HG02623 (cell line): ENCODE results near the gene NOTCH1.

Experiments used
- ATAC-seq: cut with Tn5 transposase; IDR thresholded peaks from one replicate; pipeline ENCODE4 v1.9.1; 2021; ENCODE audit warnings: moderate library complexity; ENCODE audit not compliant: unreplicated experiment

The NOTCH1 gene

DNA sequence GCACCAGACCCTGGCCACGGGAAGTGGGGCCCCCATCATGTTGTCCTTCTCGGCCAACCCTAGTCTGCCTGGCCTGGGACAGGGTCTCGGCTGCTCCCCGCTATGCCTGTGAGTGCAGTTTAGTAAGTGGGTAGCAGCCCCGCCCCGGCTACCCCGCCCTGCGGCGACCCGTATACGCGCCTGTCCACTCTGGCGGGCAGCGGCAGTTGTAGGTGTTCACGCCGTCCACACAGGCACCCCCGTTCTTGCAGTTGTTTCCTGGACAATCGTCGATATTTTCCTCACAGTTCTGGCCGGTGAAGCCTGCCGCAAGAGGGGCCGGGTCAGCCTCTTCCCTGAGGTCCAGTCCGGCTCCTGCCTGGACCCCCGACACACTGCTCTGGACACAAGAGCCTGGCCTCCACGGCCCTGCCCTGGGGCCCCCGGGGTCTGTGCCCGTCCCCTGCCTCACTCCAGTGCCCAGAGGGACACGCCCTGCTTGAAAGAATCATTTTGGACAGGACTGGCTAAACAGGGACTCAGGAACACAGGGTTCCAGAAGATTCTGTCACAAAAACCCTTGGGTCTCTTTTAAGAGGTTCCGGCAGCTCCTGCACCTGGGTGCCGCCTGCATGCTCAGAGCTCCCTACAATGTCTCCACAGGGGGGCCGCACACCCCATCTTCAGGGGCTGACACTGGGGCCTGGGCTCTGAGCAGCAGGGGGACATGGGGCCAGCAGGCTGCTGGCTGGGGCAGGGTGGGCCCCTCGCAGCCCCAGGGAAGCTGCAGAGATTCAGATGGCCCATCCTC, 26.4 kb downstream of the NOTCH1 start:
- no peak for ATAC-seq

DNA sequence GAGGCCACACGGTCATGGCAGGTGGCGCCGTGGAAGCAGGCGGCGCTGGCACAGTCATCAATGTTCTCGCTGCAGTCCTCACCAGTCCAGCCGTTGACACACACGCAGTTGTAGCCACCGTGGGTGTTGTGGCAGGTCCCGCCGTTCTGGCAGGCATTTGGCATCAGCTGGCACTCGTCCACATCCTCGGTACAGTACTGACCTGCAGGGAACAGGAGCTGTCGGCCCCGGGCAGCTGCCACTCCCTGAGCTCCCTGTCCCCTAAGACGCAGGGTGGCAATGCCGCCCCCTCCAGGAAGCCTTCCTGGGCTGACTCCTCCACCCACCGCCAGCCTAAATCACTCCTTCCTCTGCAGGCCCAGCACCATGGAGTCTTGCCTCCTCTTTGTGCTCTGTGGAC, 27.2 kb downstream of the NOTCH1 start:
- no peak for ATAC-seq

DNA sequence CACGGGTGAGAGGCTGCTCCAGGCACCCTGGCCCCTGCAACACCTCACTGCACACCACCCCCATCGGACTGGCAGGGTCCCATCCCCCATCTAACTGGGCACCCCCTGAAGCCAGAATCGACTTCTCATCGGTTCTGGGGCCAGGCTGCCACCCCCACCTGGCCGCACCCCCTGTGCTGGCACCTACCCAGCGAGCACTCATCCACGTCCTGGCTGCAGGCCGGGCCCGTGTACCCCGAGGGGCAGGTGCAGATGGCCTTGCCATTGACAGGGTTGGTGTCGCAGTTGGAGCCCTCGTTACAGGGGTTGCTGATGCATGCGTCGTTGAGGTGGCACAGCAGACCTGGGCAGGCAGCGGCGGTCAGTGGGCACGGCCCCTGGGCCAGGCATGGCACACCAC, 27.9 kb downstream of the NOTCH1 start:
- no peak for ATAC-seq

DNA sequence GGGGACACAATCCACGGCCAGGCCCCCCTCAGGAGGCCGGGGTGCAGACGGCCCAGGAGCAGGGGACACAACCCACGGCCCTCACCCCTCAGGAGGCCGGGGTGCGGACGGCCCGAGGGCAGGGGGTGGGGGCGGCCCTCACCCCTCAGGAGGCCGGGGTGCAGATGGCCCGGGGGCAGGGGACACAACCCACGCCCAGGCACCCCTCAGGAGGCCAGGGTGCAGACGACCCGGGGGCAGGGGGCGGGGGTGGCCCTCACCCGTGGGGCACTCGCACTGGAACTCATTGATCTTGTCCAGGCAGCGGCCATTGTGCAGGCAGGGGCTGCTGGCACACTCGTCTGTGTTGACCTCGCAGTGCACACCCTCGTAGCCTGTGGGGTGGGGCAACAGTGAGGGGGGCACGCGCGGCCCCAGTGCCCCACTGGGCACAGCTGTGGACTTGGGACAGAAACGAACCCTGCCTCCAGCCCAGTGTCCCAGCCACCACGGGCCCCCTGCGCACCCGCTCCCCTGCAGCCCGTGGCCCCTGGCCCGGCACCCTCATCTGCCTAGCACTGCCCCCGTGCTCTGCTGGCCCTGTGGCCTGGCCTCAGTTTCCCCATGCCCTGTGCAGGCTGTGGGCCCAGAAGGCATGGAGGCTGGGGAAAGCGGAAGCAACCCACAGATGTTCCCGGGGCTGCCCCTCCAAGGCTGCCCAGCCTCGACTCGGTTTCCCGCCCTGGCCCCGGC, 28.7 kb downstream of the NOTCH1 start:
- no peak for ATAC-seq

DNA sequence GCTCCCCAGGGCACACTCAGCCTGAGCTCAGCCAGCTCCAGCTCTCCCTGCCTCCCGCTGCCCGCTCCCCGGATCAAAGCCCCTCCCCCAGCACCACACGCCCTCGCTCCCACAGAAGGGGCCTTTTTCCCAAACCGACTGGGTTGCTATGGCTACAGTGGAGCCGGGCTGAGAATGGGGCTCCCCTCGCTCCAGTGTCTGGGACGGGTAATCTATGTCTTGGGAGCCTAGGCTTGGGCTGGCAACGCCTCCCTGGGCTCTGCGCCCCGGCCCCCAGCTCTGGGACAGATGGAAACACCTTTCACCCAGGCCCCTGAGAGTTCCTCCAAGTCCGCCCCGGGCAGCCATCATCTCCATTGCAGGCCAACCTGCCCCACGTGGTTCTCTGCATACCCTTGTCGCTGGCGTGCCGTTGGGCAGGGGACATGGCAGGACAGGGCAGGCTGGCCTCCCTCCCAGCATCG, 29.6 kb downstream of the NOTCH1 start:
- no peak for ATAC-seq

DNA sequence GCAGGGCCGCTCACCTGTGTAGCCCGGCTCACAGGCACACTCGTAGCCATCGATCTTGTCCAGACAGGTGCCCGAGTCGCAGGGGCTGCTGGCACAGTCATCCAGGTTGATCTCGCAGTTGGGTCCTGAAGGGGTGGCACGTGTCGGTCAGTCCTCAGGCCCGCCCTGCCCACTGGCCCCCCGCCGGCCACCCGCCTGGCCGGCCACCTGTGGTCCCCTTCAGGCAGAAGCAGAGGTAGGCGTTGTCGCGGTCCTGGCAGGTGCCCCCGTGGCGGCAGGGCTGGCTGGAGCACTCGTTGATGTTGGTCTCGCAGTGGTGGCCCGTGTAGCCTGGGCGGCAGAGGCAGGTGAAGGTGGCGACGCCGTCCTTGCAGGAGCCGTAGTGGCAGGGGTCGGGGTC, 30.6 kb downstream of the NOTCH1 start:
- no peak for ATAC-seq

DNA sequence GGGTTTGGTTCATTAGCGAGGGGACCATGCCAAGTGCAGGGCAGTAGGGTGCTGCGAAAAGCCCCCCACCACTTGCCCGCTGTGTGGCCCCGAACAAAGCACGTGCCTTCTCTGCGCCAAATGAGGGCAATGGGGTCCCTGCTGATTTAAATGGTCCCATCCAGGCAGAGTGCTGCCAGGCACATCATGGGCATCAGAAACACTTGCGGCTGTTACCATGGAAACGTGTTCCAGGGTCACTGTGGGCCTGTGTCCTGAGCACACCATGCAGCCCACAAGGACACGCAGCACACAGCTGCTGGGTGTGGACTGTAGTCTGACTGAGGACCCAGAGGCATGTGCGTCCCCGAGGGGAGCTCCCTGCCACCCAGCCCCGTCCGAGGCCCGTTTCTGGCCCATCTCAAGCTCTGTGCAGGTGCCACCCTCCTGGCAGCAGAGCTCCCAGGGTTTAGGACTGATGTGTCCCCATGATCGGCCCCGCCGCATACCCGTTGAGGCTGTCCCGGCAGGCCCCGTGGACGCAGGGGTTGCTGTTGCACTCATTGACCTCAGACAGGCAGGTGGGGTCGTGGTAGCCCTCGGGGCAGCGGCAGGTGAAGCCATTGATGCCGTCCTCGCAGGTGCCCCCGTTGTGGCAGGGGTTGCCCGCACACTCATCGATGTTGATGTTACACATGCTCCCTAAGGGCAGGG, 31.7 kb downstream of the NOTCH1 start:
- ATAC-seq: no peak

DNA sequence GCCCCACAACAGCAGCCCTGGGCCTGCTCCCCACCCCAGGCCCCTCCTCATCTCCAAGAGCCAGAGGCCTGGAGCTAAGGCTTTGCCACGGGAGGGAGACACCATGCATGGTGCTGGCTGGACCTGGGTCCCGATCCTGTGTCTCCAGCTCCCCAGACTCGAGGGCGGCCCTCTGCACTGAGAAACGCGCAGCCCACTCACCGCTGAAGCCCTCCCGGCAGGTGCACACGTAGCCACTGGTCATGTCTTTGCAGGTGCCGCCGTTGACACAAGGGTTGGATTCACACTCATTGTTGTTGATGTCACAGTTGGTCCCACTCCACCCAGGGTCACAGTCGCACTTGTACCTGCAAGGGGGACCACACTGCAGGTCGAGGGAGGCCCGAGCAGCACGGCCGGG, 32.7 kb downstream of the NOTCH1 start:
- no peak for ATAC-seq

DNA sequence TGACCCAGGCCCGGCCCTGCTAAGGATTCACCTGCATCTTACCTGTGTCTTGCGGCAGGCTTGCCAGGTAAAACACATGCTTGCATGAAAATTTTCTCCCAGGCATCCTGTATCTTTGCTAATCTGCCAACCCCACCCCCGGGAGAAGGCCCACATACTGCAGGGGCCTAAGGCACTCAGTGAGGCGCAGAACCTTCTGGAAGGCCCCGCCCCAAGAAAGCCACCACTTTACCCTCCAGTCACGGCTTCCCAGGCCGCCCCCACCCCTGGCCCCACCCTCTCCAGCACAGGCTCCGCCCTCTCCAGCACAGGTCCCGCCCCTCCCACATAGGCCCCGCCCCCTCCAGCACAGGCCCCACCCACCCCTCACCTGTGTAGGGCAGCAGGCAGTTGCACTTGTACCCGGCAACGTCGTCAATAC, 33.2 kb downstream of the NOTCH1 start:
- ATAC-seq: no peak

DNA sequence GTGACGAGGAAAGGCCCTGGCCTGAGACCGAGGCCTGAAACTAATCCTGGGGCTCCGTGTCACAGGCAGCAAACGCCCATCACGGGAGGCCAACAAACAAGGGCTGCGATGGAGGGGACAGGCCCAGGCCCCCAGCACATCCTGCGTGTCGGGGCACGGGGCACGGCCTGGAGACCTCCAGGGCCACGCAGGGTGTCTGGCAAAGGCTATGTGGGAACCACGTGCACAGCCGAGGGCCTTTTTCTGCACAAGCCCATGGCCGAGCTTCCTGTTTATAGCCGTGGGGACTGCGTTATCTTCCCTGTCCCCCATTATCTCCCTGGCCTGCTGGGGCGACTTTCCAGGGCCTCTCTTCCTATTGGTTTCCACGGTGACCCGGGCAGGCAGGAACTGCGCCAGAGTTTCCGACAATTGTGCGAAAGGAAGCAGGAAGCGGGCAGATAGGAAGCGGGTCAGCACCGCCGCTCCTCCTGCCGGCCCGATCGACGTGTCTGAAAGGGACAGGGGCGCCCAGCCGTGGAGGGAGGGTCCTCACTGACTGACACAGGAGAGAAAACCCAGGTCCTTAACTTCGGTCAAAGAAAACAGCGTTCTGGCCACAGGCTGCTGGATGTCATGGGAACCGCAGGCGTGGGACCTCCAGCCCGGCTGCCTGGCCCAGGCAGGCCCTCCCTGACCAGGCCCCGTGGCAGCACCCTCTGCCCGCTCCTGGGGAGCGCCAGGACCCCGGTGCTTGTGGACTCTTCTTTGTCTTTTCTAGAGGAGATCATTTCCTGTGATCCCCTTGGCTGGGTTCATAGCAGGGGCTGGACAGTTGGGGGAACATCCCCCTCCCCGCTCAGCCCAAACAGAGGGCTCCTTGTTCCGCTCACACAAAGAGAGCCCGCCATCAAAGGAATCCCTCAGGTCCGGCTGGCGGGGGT, 33.9 kb downstream of the NOTCH1 start:
- ATAC-seq: no peak

DNA sequence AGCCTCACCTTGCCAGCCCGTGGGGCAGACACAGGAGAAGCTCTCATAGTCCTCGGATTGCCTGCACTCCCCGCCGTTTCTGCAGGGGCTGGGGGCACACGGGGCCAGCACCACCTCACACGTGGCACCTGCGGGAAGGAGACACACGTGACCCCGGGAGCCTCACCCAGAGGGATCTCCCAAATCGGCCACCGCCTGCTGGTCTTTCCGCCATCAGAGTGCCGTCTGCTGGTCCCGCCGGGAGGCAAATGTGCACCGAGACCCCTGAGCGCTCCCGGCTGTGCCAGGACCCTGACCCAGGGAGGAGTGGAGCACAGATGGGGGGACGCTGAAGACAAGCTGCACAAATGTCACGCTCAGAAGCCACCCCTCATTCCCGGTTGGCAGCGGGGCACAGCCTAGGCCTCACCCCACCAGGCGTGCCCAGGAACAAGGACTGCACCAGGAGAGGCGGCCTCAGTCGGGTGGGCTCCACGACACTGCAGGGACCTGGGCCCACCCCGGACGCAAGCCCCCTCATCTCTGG, 34.6 kb downstream of the NOTCH1 start:
- no peak for ATAC-seq

DNA sequence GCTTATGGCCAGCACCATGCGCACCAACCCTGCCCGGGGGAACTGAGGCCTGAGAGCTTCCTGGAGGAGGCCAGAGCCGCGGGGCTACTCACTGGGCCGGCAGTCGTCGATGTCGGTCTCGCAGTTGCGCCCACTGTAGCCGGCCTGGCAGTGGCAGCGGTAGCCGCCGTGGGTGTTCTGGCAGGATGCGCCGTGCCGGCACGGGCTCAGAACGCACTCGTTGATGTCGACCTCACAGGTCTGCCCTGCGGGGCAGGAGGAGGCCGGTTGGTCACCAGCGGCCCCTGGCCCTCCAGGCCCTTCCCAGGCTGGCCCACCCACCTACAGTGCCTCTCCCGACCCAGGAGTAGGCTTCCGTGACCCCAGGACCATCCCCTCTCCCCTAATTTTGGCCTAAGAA, 35.3 kb downstream of the NOTCH1 start:
- no peak for ATAC-seq

DNA sequence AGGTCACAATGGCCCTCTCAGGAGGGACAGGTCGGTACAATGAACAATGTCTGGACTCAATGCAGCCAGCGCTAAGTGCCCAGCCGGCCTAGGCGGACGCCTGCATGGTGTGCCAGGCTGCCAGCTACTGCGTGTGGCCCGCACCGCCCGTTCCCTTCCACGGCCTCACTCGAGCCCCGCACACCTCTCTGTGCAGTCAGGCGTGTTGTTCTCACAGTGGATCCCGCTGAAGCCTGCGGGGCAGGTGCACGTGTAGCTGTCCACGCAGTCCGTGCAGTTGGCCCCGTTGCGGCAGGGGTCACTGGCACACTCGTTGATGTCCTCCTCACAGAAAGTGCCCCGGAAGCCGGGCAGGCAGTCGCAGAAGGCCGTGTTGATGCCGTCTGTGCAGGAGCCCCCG, 36.3 kb downstream of the NOTCH1 start:
- no peak for ATAC-seq

DNA sequence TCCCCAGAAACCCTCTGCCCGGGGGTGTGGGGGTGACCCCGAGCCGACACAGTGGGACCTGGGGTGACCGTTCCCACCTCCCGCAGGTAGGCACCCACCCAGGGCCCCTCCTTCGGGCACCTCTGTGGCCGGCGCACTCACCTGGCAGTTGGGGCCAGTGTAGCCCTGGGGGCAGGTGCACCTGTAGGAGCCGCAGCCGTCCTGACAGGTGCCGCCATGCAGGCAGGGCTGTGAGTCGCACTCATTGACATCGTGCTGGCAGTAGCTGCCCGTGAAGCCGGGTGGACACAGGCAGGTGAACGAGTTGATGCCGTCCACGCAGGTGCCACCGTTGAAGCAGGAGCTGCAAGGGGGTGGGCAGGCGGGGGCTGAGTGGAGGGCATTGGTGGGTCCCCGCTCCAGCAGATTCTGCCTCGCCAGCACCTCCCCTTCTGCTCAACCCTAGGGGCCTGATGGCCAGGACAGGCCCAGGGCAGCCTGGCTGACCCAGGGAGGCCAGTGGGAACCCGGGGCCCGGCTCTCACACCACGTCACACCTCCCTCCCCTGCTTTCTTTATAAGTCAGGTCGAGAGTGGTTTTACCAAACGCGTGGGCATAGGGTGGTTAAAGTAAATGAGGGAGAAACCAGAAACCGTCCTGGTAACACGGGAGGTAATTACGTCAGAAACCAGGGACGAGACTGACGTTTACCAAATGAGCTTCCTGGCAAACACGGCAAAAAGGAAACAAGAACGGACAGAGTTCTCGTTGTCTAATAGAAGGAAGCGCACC, 36.9 kb downstream of the NOTCH1 start:
- ATAC-seq: no peak

DNA sequence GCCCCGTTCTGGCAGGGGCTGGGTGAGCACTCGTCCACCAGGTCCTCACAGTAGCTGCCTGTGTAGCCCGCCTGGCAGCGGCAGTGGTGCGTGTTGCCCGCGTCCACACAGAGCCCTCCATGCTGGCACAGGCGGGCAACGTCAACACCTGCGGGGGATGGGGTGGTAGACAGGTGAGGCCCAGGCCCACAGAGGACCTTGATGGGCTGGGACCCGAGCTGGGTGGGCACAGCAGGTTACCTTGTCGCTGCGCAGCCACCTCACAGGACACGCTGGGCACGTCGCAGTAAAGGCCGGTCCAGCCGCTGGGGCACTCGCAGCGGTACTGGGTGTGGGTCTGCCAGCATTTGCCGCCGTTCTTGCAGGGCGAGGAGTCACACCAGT, 37.9 kb downstream of the NOTCH1 start:
- no peak for ATAC-seq

DNA sequence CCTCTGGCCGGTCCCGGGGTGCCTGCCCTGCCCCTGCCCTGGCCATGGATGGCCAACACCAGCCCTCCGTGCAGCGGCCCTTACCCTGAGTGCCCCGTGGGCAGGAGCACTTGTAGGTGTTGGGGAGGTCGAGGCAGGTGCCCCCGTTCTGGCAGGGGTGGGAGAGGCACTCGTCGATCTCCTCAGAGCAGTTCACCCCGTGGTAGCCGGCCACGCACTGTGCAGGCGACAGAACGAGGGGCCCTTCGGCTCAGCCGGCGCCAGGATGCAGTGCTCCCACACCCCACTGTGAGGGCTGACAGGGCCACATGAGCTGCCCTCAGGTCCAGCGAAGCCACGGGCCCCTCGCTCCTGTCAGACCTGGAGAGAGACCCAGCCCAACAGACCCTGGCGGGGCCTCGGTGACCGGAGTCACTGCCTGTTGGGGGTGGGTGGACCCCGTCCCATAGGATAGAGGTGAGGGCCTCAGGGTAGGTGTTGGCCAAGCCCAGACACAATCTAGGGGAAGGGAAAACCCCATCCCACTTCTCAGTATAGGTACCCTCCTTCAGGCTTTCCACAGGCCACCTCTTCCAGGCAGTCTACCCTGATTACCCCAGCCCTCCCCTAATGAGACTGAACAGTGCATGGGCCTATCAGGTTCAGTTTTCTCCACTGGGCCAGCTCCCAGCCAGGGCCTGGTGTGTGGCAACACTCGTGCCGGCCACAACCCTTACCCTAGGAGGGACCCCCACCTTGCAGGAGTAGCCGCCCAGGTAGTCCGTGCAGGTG, 38.4 kb downstream of the NOTCH1 start:
- no peak for ATAC-seq

DNA sequence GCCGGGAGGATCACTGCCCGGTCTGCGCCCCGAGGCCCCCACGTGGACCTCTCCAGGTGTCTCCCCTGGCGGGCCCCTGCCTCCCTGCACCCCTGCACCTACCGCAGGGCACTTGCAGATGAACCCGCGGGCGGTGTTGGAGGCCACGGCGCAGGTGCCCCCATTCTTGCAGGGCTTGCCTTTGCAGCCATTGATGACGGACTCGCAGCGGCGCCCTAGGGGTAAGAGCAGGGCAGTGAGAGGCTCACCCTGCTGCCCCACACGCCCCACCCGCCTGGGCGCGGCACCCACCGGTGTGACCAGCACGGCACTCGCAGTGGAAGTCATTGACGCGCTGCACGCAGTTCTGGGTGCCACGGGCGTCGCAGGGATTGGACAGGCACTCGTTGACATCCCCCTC, 39.4 kb downstream of the NOTCH1 start:
- no peak for ATAC-seq

DNA sequence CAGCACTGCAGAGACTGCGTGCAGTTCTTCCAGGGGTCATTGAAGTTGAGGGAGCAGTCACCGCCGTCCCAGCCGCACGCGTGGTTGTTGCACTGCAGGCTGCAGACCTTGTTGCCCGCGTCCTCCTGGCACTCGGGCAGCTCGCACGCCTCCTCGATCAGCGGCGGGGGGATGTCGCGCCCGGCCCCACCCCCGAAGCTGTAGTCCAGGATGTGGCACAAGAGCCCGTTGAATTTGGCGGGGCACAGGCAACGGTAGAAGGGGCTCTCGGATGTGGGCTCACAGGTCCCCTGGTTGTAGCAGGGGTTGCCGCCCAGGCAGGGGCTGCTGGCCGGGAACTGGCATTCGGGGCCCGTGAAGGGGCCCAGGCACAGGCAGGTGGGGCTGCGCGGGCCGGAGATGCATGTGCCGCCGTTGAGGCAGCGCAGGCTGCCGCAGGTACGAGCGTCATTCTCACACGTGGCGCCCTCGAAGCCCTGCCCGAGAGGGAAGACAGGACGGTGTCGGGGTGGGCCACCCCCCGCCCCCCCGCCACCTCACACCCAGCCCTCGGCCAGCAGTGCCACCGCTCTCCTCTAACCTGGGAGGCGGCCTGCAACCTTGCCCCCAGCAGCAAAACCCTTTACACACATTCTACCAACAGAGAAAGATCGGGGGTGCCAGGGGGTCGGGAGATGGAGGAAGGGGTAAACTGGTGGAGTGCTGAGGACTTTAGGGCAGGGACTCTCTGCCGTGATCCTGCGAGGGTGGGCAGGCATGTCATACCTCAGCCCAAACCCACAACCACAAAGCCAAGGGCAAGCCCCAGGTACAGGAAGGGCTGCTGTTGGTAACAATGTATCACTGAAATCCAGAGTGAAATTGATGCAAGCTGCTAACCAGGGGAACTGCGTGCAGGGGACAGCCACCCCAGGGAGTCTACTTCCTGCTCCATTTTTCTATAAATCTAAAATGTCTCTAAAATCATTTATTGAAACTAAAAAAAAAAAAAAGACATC, 40.1 kb downstream of the NOTCH1 start:
- ATAC-seq: no peak
